BJ (cell line): ENCODE data around the gene COL4A6. TPM values are rescaled to one million over a fixed set of nuclear protein-coding genes. Genes with fewer than 3 reads are reported as not detected.

Source experiments
- CTCF ChIA-PET: fragments of 350-600 bp; formaldehyde crosslinking; extraction: SDS; loops from one replicate; lab custom pipeline; 2021; ENCODE audit warnings: antibody characterized with exemption, inconsistent platforms; lab: Yijun Ruan, JAX
- POLR2A ChIA-PET: fragments of 300-600 bp; sonication (Branson Sonifier 250); formaldehyde crosslinking; extraction: SDS; loops from one replicate; lab custom pipeline; 2021; ENCODE audit warnings: antibody characterized with exemption; lab: Charles Lee
- DNase-seq: peaks from one replicate; pipeline ENCODE4 v3.0.0-alpha.2; 2011; ENCODE audit warnings: low read depth
- H3K27me3 ChIP-seq: 2 replicates; pipeline ENCODE4 v1.6.0; 2011; ENCODE audit warnings: low read length; ENCODE audit not compliant: control insufficient read depth, insufficient read depth
- H3K36me3 ChIP-seq: 2 replicates; pipeline ENCODE4 v1.5.1; 2011; ENCODE audit warnings: low read length; ENCODE audit not compliant: control insufficient read depth, insufficient read depth
- H3K4me3 ChIP-seq: 2 replicates; pipeline ENCODE4 v1.5.1; 2011; ENCODE audit warnings: low read depth, mild to moderate bottlenecking, control low read depth, low read length
- polyA plus RNA-seq: library from polyadenylated mRNA; depleted of rRNA; stranded (reverse); fragments of >200 nt; gene quantifications from 2 replicates; pipeline ENCODE4 v1.2.3, GENCODE V29; 2011
- TF ChIP-seq, protein P1 (sequence below): IDR thresholded peaks from 2 replicates; pipeline ENCODE4 v1.5.1; 2011; ENCODE audit warnings: low read depth, mild to moderate bottlenecking, control low read depth, inconsistent platforms, low read length, moderate library complexity; ENCODE audit not compliant: insufficient read depth

The COL4A6 gene
- polyA plus RNA-seq, 1 experiment, result 0.09 TPM

- TF ChIP-seq, protein P1, sequence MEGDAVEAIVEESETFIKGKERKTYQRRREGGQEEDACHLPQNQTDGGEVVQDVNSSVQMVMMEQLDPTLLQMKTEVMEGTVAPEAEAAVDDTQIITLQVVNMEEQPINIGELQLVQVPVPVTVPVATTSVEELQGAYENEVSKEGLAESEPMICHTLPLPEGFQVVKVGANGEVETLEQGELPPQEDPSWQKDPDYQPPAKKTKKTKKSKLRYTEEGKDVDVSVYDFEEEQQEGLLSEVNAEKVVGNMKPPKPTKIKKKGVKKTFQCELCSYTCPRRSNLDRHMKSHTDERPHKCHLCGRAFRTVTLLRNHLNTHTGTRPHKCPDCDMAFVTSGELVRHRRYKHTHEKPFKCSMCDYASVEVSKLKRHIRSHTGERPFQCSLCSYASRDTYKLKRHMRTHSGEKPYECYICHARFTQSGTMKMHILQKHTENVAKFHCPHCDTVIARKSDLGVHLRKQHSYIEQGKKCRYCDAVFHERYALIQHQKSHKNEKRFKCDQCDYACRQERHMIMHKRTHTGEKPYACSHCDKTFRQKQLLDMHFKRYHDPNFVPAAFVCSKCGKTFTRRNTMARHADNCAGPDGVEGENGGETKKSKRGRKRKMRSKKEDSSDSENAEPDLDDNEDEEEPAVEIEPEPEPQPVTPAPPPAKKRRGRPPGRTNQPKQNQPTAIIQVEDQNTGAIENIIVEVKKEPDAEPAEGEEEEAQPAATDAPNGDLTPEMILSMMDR, result no peak
- ChIA-PET CTCF (no interaction called here), POLR2A (no interaction called here)
- no peaks in the 10 kb centered on the region for H3K27me3 ChIP-seq
- DNase-seq, result no peak
- no peak overlapping the region for H3K4me3 ChIP-seq
- H3K36me3 ChIP-seq, result no peaks in the 10 kb centered on the region
Measured at GRCh38 chrX:108464604-108465003, 26.4 kb upstream of the COL4A6 start.

GRCh38 chrX:108456971-108457477 lies 18.8 kb upstream of the COL4A6 start:
- CTCF ChIA-PET, result no interaction called here
- no peaks in the 10 kb centered on the region for H3K36me3 ChIP-seq
- TF ChIP-seq, protein P1, result no peak
- DNase-seq, result no peak
- POLR2A ChIA-PET, result no interaction called here
- H3K27me3 ChIP-seq, result no peaks in the 10 kb centered on the region
- H3K4me3 ChIP-seq, result no peak overlapping the region

- Histone ChIP-seq H3K36me3 (no peaks in the 10 kb centered on the region), H3K4me3 (no peak overlapping the region), H3K27me3 (no peaks in the 10 kb centered on the region)
- TF ChIP-seq, protein P1, result no peak
- no peak for DNase-seq
- ChIA-PET CTCF (no interaction called here), POLR2A (no interaction called here)
Measured at GRCh38 chrX:108453841-108454240, 15.6 kb upstream of the COL4A6 start.

DNA sequence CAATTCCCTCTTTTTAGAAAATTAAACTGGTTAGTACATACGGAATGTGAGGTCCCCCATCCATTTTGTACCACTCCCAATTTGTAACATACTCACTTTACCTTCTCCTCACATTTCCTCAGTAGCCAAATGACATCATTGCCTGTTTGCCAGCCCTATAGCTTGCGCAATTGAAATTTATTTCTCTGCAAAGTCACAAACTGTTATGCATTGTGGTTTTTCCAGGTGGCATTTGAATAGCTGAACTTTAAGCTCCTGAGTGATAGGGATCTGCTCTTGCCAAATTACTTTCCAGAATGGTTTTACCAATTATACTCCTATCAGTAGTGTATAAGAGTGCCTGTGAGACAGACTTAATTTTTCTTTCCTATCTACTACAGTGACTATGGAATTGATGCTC lies 9.1 kb upstream of the COL4A6 start:
- POLR2A ChIA-PET, result no interaction called here
- TF ChIP-seq, protein P1, result no peak
- H3K4me3 ChIP-seq, result no peak overlapping the region
- DNase-seq, result no peak
- no peaks in the 10 kb centered on the region for H3K27me3 ChIP-seq
- CTCF ChIA-PET, result no interaction called here
- no peaks in the 10 kb centered on the region for H3K36me3 ChIP-seq

DNA sequence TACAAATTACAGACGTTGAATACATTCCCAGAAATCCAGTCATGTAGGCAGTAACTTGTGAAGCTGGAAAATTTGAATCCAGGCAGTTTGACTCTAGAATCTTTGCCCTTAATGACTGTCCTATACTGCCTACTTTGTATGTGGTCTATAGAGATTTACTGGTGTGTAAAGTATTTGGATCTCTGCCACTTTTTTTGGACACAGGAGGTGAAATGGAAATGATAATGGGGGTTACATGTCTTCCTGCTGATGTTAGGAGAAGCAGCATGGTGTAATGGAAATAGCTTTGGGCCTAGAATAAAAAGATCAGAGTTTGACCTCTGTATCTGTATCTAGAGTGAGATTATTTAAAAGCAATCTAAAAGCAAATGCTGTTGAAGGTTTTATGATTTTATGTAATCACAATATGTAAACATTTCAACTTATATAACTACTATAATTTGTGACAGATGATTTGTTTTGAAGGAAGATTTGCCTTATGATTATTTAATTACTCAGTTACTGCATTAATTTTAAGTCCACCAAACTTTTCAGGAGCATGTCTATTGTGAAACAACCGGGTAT lies 4.8 kb upstream of the COL4A6 start:
- ChIA-PET CTCF (no interaction called here), POLR2A (no interaction called here)
- TF ChIP-seq, protein P1, result no peak
- DNase-seq, result no peak
- Histone ChIP-seq H3K27me3 (no peaks in the 10 kb centered on the region), H3K36me3 (no peaks in the 10 kb centered on the region), H3K4me3 (no peak overlapping the region)
